GM18909 (cell line): ENCODE measurements around the gene TJP1.
"Not testable (repeated sequence)": the region's sequence is repeated elsewhere in the genome, so short reads cannot be mapped to it uniquely, and the experiment has no call there.

Source experiments
- ATAC-seq: cut with Tn5 transposase; IDR thresholded peaks from one replicate; pipeline ENCODE4 v1.9.1; 2021; ENCODE audit warnings: mild to moderate bottlenecking; ENCODE audit not compliant: unreplicated experiment, poor library complexity

Gene TJP1

DNA sequence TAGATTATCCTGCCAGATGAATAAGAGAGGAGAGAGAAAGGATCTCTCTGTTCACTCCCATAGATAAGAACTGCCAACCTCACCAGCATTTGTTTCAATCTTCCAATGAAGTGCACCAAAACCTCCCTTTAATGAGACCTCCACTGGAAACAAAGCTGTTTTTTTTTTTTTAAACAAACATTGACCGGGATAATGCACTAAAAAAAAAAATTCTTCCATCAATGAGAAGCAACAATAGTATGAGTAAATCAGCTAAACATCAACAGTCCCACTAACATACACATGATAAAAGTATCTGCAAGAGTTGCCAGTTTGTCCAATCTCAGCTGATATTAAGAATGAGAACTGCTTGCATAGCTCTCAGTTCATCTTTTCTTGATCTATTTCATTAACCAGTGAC lies 19.9 kb downstream of the TJP1 start:
- no peak for ATAC-seq

GRCh38 chr15:29800491-29801366 lies 21.5 kb downstream of the TJP1 start:
- ATAC-seq: no peak

DNA sequence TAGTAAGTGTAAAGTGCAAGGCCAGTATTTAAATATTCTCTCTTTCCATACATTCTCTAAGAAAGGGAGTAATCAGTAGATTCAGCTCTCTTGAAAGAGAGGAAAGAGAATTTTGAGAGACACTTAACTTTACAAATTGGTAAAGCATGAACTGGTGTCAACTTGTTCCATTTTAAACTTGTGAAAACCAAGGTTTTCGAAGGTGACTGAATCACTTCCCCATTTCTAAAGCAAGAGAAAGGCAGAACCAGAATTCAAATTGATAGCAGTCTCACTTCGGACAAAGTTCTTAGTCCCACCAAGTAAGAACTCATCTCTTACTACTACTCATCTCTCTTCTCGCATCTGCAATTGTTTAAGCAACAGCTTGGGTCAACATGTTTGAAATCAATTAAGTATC lies 22.4 kb downstream of the TJP1 start:
- no peak for ATAC-seq

- ATAC-seq: no peak
Measured at GRCh38 chr15:29795610-29796009, 26.7 kb downstream of the TJP1 start.

DNA sequence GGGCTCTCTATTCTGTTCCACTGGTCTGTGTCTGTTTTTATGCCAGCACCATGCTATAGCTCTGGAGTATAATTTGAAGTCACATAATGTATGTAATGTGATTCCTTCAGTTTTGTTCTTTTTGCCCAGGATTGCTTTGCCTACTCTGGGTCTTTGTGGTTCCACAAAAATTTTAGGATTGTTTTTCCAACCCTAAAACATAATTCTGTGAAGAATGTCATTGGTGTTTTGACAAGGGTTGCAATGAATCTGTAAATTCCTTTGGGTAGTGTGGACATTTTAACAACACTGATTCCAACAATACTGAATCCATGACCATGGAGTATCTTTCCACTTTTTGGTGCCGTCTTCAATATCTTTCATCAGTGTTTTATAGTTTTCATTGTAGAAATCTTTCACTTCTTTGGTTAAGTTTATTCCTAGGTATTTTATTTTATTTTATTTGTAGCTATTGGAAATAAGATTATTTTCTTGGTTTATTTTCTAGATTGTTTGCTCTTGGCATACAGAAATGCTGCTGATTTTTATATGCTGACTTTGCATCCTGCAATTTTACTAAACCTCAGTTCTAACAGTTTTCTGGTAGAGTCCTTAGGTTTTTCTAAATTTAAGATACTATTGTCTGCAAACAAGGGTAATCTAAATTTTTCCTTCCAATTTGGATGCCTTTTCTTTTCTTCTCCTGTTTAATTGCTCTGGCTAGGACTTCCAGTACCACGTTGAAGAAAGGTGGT lies 29.7 kb downstream of the TJP1 start:
- no peak for ATAC-seq

DNA sequence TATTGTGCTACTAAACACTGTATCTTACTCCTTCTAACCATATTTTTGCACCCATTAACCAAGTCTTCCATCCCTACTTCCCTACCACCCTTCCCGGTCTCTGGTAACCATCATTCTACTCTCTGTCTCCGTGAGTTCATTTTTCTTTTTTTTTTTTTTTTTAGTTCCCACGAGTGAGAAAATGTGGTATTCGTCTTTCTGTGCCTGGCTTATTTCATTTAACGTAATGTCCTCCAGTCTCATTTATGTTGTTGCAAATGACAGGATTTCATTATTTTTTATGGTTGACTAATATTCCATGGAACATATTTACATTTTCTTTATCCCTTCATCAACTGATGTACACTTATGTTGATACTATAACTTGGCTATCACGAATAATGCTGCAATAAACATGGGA lies 31.7 kb downstream of the TJP1 start:
- no peak for ATAC-seq

GRCh38 chr15:29789871-29790270 lies 32.4 kb downstream of the TJP1 start:
- no peak for ATAC-seq

- no peak for ATAC-seq
Measured at GRCh38 chr15:29788433-29789034, 33.7 kb downstream of the TJP1 start.

GRCh38 chr15:29787767-29788166 lies 34.5 kb downstream of the TJP1 start:
- no peak for ATAC-seq

DNA sequence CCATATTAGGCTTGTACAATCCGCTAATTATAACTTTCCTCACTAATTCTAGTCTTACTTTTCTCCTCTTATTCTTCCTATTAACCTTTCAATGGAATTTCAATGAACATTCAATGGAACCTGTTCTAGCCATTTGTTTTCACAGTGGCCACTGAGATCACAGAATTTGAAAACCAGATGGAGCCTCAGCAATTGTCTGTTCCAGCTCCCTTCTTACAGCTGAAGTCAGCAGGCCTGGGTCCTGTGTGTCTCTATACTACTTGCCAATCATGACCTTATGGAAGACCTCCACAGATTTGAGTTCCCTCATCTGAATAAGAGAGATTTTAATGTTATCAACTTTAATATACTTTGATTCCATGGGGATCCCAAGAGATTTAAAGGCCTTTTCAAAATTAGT lies 36.6 kb downstream of the TJP1 start:
- ATAC-seq: no peak

- no peak for ATAC-seq
Measured at GRCh38 chr15:29785136-29785535, 37.1 kb downstream of the TJP1 start.

DNA sequence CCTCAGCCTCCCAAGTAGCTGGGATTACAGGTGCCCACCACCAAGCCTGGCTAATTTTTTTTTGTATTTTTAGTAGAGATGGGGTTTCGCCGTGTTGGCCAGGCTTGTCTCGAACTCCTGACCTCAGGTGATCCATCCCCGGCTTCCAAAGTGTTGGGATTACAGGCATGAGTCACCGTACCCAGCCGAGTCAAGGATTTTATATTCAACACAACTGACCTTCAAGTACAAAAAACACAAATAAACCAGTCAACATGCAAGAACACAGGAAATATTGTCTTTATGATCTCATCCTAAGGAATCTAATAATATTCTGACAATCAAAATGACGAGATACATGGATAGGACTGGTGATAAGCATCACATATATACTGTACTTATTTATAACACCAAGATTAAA lies 37.9 kb downstream of the TJP1 start:
- no peak for ATAC-seq

DNA sequence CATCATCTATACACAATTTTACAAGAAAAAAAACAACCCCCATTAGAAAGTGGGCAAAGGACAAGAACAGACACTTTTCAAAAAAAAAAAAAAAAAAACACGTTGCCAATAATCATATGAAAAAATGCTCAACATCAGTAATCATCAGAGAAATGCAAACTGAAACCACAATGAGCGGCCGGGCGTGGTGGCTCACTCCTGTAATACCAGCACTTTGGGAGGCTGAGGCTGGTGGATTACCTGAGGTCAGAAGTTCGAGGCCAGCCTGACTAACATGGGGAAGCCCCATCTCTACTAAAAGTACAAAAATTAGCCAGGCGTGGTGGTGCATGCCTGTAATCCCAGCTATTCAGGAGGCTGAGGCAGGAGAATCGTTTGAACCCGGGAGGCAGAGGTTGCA lies 39.5 kb downstream of the TJP1 start:
- not testable (repeated sequence) for ATAC-seq

GRCh38 chr15:29778382-29778781 lies 43.9 kb downstream of the TJP1 start:
- no peak for ATAC-seq

GRCh38 chr15:29776859-29777258 lies 45.4 kb downstream of the TJP1 start:
- ATAC-seq: no peak

GRCh38 chr15:29774900-29775299 lies 47.4 kb downstream of the TJP1 start:
- no peak for ATAC-seq

- no peak for ATAC-seq
Measured at GRCh38 chr15:29773816-29774215, 48.5 kb downstream of the TJP1 start.

DNA sequence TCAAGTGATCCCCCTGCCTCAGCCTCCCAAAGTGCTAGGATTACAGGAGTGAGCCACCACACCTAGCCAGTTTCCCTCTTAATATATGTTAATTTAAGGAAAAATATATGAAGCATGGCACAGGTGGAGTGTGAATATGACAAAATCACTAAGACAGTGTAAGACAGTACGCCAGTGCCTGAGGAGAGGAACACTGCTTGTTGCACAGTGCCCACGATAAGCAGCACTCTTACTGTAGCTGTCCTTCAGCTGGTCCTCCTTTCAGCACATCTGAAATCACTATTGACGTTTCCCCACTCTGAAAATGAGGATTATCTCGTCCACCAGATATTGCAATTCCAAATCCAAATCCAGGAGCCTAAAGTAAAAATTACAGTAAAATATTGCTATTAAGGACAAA lies 49.3 kb downstream of the TJP1 start:
- no peak for ATAC-seq

- ATAC-seq: no peak
Measured at GRCh38 chr15:29770796-29771195, 51.5 kb downstream of the TJP1 start.

- ATAC-seq: no peak
Measured at GRCh38 chr15:29765898-29766527, 56.3 kb downstream of the TJP1 start.
